H1 (cell line): ENCODE data around the gene BCAS4. TPM values are rescaled to one million over a fixed set of nuclear protein-coding genes. Genes with fewer than 3 reads are reported as not detected.

ENCODE experiments used
- CTCF ChIA-PET: fragments of 300-600 bp; sonication (Branson Sonifier 250); formaldehyde crosslinking; loops from one replicate; lab custom pipeline; 2021; ENCODE audit not compliant: partially characterized antibody; lab: Charles Lee
- POLR2A ChIA-PET: fragments of 300-600 bp; sonication (Branson Sonifier 250); formaldehyde crosslinking; loops from one replicate; lab custom pipeline; 2021; ENCODE audit warnings: inconsistent platforms; ENCODE audit not compliant: partially characterized antibody; lab: Charles Lee
- DNase-seq, 2 experiments: peaks; one replicate each; pipeline versions ENCODE4 v3.0.0 to v3.0.0-alpha.2; 2010 to 2022; ENCODE audit warnings: low spot score in 2 of 2, low read depth in 1 of 2, mixed read lengths in 1 of 2
- FAIRE-seq: peaks from 2 replicates; lab custom pipeline; 2011; peaks lifted over from hg19 to GRCh38; lab: Jason Lieb, UNC
- H2AFZ ChIP-seq: 2 replicates; pipeline ENCODE4 v1.8.1; 2012; ENCODE audit warnings: low read length, inconsistent platforms
- H2AK5ac ChIP-seq: 2 replicates; pipeline ENCODE4 v1.6.1; 2013; ENCODE audit warnings: low read depth, low read length
- H2BK120ac ChIP-seq: replicated peaks from 2 replicates; pipeline ENCODE3; 2013; ENCODE audit warnings: low read depth, low read length, inconsistent platforms
- H2BK12ac ChIP-seq: 2 replicates; pipeline ENCODE4 v1.6.1; 2013; ENCODE audit warnings: low read depth, low read length
- H2BK15ac ChIP-seq: 2 replicates; pipeline ENCODE4 v1.6.1; 2013; ENCODE audit warnings: low read length
- H2BK20ac ChIP-seq: 2 replicates; pipeline ENCODE4 v1.6.1; 2013; ENCODE audit warnings: low read length
- H2BK5ac ChIP-seq: 2 replicates; pipeline ENCODE4 v1.6.1; 2013; ENCODE audit warnings: low read depth, low read length
- H3K14ac ChIP-seq: 2 replicates; pipeline ENCODE4 v1.6.1; 2013; ENCODE audit warnings: inconsistent platforms; ENCODE audit not compliant: insufficient read length
- H3K18ac ChIP-seq: 2 replicates; pipeline ENCODE4 v1.6.1; 2013; ENCODE audit warnings: low read length; ENCODE audit errors: extremely low read depth
- H3K23ac ChIP-seq: 2 replicates; pipeline ENCODE4 v1.6.1; 2013; ENCODE audit warnings: inconsistent platforms; ENCODE audit not compliant: insufficient read length
- H3K23me2 ChIP-seq: 2 replicates; pipeline ENCODE4 v1.6.1; 2013; ENCODE audit warnings: low read depth, low read length
- H3K27ac ChIP-seq: 2 replicates; pipeline ENCODE4 v1.6.1; 2011; ENCODE audit warnings: low read depth, low read length, inconsistent platforms
- H3K27me3 ChIP-seq, 4 experiments: replicated peaks in 1 of 4; 1 replicate in 1 of 4; 2 replicates in 3 of 4; pipeline versions ENCODE4 v1.6.1 to v1.8.1; 2011 to 2013; ENCODE audit warnings: low read length in 3 of 4, mild to moderate bottlenecking in 3 of 4, inconsistent platforms in 2 of 4, mixed read lengths in 2 of 4, moderate library complexity in 1 of 4; ENCODE audit not compliant: control insufficient read depth in 3 of 4, insufficient read depth in 3 of 4; ENCODE audit errors: extremely low read depth in 1 of 4
- H3K36me3 ChIP-seq, 4 experiments: 2 replicates each; pipeline versions ENCODE4 v1.6.1 to v1.8.1; 2011 to 2013; ENCODE audit warnings: mild to moderate bottlenecking in 4 of 4, low read length in 3 of 4, moderate library complexity in 2 of 4, control low read depth in 1 of 4, inconsistent platforms in 1 of 4; ENCODE audit not compliant: insufficient read depth in 4 of 4, control insufficient read depth in 2 of 4
- H3K4ac ChIP-seq: replicated peaks from 2 replicates; pipeline ENCODE3; 2013; ENCODE audit warnings: low read length, low read depth, mixed read lengths, inconsistent platforms; ENCODE audit not compliant: insufficient read length
- H3K4me1 ChIP-seq, 4 experiments: replicated peaks in 1 of 4; 1 replicate in 1 of 4; 2 replicates in 3 of 4; pipeline versions ENCODE4 v1.6.1 to v1.8.1; 2011 to 2013; ENCODE audit warnings: low read length in 3 of 4, inconsistent platforms in 2 of 4, mixed read lengths in 1 of 4; ENCODE audit not compliant: insufficient read depth in 4 of 4, control insufficient read depth in 3 of 4
- H3K4me2 ChIP-seq, 2 experiments: 2 replicates each; pipeline versions ENCODE4 v1.6.1 to v1.8.1; 2011 to 2013; ENCODE audit warnings: low read depth in 2 of 2, low read length in 2 of 2, control low read depth in 1 of 2, inconsistent platforms in 1 of 2, mild to moderate bottlenecking in 1 of 2; ENCODE audit not compliant: insufficient read depth in 1 of 2
- H3K4me3 ChIP-seq, 4 experiments: fragments of 200-600, 300-600 bp in 1 of 4; sonication (generic), shearing (Covaris generic), sonication (Bioruptor Twin) in 1 of 4; 2 replicates each; pipeline versions ENCODE4 v1.5.1 to v1.8.1; 2011 to 2016; ENCODE audit warnings: low read length in 4 of 4, low read depth in 3 of 4, control low read depth in 2 of 4, inconsistent platforms in 2 of 4, mild to moderate bottlenecking in 2 of 4, mixed read lengths in 1 of 4, moderate library complexity in 1 of 4; ENCODE audit not compliant: insufficient read depth in 2 of 4; ENCODE audit errors: extremely low read depth in 1 of 4
- H3K56ac ChIP-seq: replicated peaks from 2 replicates; pipeline ENCODE3; 2013; ENCODE audit warnings: low read depth, mild to moderate bottlenecking, mixed read lengths, low read length, inconsistent platforms; ENCODE audit not compliant: insufficient read length
- H3K79me1 ChIP-seq: 2 replicates; pipeline ENCODE4 v1.6.1; 2013; ENCODE audit warnings: low read depth, low read length, control low read depth
- H3K79me2 ChIP-seq, 2 experiments: 2 replicates each; pipeline versions ENCODE4 v1.6.1 to v1.8.1; 2012 to 2013; ENCODE audit warnings: low read length in 2 of 2, mild to moderate bottlenecking in 2 of 2, inconsistent platforms in 1 of 2; ENCODE audit not compliant: insufficient read depth in 2 of 2, control insufficient read depth in 1 of 2
- H3K9ac ChIP-seq, 4 experiments: replicated peaks in 1 of 4; 1 replicate in 1 of 4; 2 replicates in 3 of 4; pipeline versions ENCODE4 v1.6.1 to v1.8.1; 2011 to 2013; ENCODE audit warnings: low read depth in 3 of 4, low read length in 3 of 4, control low read depth in 2 of 4, mild to moderate bottlenecking in 2 of 4, moderate library complexity in 2 of 4, inconsistent platforms in 1 of 4; ENCODE audit errors: extremely low read depth in 1 of 4
- H3K9me3 ChIP-seq, 2 experiments: 2 replicates each; pipeline versions ENCODE4 v1.6.1 to v1.8.1; 2012 to 2013; ENCODE audit warnings: mild to moderate bottlenecking in 2 of 2, moderate library complexity in 2 of 2, control low read depth in 1 of 2, inconsistent platforms in 1 of 2, low read depth in 1 of 2, low read length in 1 of 2, mixed read lengths in 1 of 2; ENCODE audit not compliant: insufficient read depth in 2 of 2
- H4K20me1 ChIP-seq, 2 experiments: replicated peaks in 1 of 2; 2 replicates each; pipeline versions ENCODE3 to v1.8.1; 2011 to 2013; ENCODE audit warnings: inconsistent platforms in 2 of 2, low read length in 2 of 2, mild to moderate bottlenecking in 1 of 2; ENCODE audit not compliant: insufficient read depth in 2 of 2, control insufficient read depth in 1 of 2
- H4K5ac ChIP-seq: 2 replicates; pipeline ENCODE4 v1.6.1; 2013; ENCODE audit warnings: low read length, low read depth, mixed read lengths, inconsistent platforms; ENCODE audit not compliant: insufficient read length
- H4K8ac ChIP-seq: 2 replicates; pipeline ENCODE4 v1.8.0; 2013; ENCODE audit warnings: mild to moderate bottlenecking, moderate library complexity, low read length, inconsistent platforms; ENCODE audit not compliant: insufficient read depth; ENCODE audit errors: extremely low read depth
- H4K91ac ChIP-seq: replicated peaks from 2 replicates; pipeline ENCODE3; 2013; ENCODE audit warnings: low read length, mixed read lengths, inconsistent platforms; ENCODE audit not compliant: insufficient read length
- GABPA ChIP-seq: IDR thresholded peaks from 2 replicates; pipeline ENCODE4 v1.6.1; 2011; ENCODE audit warnings: mild to moderate bottlenecking, low read length, moderate library complexity, borderline replicate concordance; ENCODE audit not compliant: insufficient read depth
- HDAC2 ChIP-seq, 2 experiments: fragments of 300-600 bp in 1 of 2; sonication (generic) in 1 of 2; IDR thresholded peaks; 2 replicates each; pipeline ENCODE4 v1.6.1; 2011 to 2012; ENCODE audit warnings: low read depth in 2 of 2, low read length in 2 of 2, mild to moderate bottlenecking in 2 of 2, moderate library complexity in 2 of 2, borderline replicate concordance in 1 of 2, inconsistent platforms in 1 of 2
- HDAC6 ChIP-seq: IDR thresholded peaks from one replicate; pipeline ENCODE4 v1.7.1; 2012; ENCODE audit warnings: low read depth, mild to moderate bottlenecking, inconsistent platforms, low read length, moderate library complexity
- NRF1 ChIP-seq: IDR thresholded peaks from 2 replicates; pipeline ENCODE4 v1.6.1; 2011; ENCODE audit warnings: mild to moderate bottlenecking, low read depth, low read length, improper control_type of control experiment
- RXRA ChIP-seq: IDR thresholded peaks from 2 replicates; pipeline ENCODE4 v1.6.1; 2011; ENCODE audit warnings: low read depth, mild to moderate bottlenecking, low read length, moderate library complexity; ENCODE audit not compliant: insufficient read depth
- SP1 ChIP-seq: IDR thresholded peaks from 2 replicates; pipeline ENCODE4 v1.6.1; 2011; ENCODE audit warnings: low read depth, low read length
- SP2 ChIP-seq: IDR thresholded peaks from 2 replicates; pipeline ENCODE4 v1.6.1; 2012; ENCODE audit warnings: mild to moderate bottlenecking, low read length, inconsistent platforms
- SP4 ChIP-seq: IDR thresholded peaks from 2 replicates; pipeline ENCODE4 v1.6.1; 2012; ENCODE audit warnings: low read length, inconsistent platforms
- TCF12 ChIP-seq: IDR thresholded peaks from 2 replicates; pipeline ENCODE4 v1.6.1; 2011; ENCODE audit warnings: low read depth, mild to moderate bottlenecking, low read length
- YY1 ChIP-seq: IDR thresholded peaks from 2 replicates; pipeline ENCODE4 v1.6.1; 2011; ENCODE audit warnings: low read depth, mild to moderate bottlenecking, low read length
- ZNF274 ChIP-seq: IDR thresholded peaks from 2 replicates; pipeline ENCODE4 v1.7.0; 2012; ENCODE audit warnings: low read length, borderline replicate concordance; ENCODE audit errors: extremely low read depth
- WGBS, 2 experiments: shearing (Covaris generic) in 1 of 2; methylation state at CpG; one replicate each; pipeline versions ENCODE4 v1.1.6 to v1.1.7; 2013 to 2015; ENCODE audit warnings: low lambda C conversion rate in 2 of 2, mixed read lengths in 2 of 2, inconsistent platforms in 1 of 2, low coverage in 1 of 2, missing lambda C conversion rate in 1 of 2; ENCODE audit not compliant: insufficient replicate concordance in 2 of 2, insufficient coverage in 1 of 2, insufficient read length in 1 of 2; ENCODE audit errors: extremely low coverage in 1 of 2, missing lambda C conversion rate in 1 of 2; 5-methylcytosine and 5-hydroxymethylcytosine counted together
- polyA plus RNA-seq, 7 experiments: library from polyadenylated mRNA; depleted of rRNA in 3 of 7; stranded (reverse) in 5 of 7; unstranded in 2 of 7; fragments of >200 nt in 5 of 7; fragments of 200-250 nt in 2 of 7; gene quantifications; 1 replicate in 5 of 7; 2 replicates in 1 of 7; 4 replicates in 1 of 7; pipeline versions ENCODE4 v1.2.1 to v1.2.3, GENCODE V29; 2011 to 2013; ENCODE audit warnings: missing spikeins in 2 of 7, mixed read lengths in 2 of 7
- total RNA-seq: library from RNA; stranded (reverse); fragmentation: NEBNext Ultra II Directional; extraction: Animal tissue kit (Norgen Biotek cat#: 25700); gene quantifications from 2 replicates; pipeline ENCODE4 v1.2.1, GENCODE V29; 2021
- TF ChIP-seq, protein P1 (sequence below): IDR thresholded peaks from 2 replicates; pipeline ENCODE4 v1.6.1; 2012; ENCODE audit warnings: inconsistent platforms

BCAS4 gene
- total and polyA plus RNA-seq, 2 of the 8 experiments (the other 6 are each of a cell fraction or from before 2014, with no cell fraction given) = 21.2 to 23.6 TPM

DNA sequence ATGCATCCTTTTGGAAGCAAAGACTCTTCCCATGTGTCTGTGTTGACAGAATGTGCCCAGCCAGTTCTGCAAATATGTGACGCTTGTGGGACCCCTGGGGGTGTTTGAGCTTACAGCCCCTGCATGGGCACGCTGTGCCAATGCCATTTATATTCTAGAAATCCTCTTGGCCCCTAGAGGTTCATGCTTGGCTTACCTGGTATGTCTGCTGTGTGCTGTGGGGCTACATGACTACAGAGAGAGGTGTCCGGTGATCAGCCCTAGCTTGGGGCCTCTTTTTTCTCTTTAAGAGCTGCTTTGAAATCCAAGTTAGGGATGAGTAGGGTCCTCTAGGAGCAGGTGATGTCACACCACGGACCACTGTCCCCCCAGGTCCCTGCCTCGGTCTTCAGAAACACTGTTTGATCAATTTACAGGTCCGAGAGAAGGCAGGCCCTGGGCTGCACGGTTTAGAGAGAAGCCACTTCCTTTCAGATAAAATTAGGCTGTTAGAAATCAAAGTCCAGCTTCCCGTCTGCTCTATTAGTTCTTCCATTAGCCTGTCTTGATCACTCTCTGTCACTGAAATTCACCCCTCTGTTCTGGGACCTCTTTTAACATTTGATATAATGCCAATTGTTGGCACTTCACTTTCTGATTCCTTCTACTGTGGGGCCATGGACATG lies 26.5 kb downstream of the BCAS4 start:
- Histone ChIP-seq H3K18ac (no peak overlapping the region), H3K79me2 (no peaks in the 10 kb centered on the region), H2AFZ (no peak overlapping the region), H3K4me2 (no peak overlapping the region), H3K23me2 (no peaks in the 10 kb centered on the region; the same call in 1 of the 2 replicates), H4K5ac (no peak overlapping the region), H3K4me1 (peaks cover 0 to 9% (median 4%) of the 10 kb centered on the region in 4 experiments; a peak in 4 of 7 replicates), H2BK120ac (no peak overlapping the region), H2AK5ac (no peak overlapping the region), H2BK5ac (no peak overlapping the region), H2BK15ac (no peak overlapping the region), H3K4ac (no peak overlapping the region), H3K27me3 (no peaks in the 10 kb centered on the region), H4K8ac (no peak overlapping the region), H4K20me1 (peaks cover 0 to 2% of the 10 kb centered on the region in 2 experiments), H3K9me3 (no peaks in the 10 kb centered on the region), H2BK12ac (no peak overlapping the region), H4K91ac (no peak overlapping the region), H3K79me1 (no peaks in the 10 kb centered on the region), H2BK20ac (no peak overlapping the region), H3K23ac (no peak overlapping the region), H3K9ac (no peak overlapping the region), H3K56ac (no peak overlapping the region), H3K14ac (no peak overlapping the region), H3K27ac (no peak overlapping the region), H3K4me3 (no peak overlapping the region), H3K36me3 (0 out of 8 replicates have a peak, but pooled peaks cover 0 to 3% (median 0%) of the 10 kb centered on the region in 4 experiments)
- FAIRE-seq = no peak
- ChIA-PET CTCF (interaction anchor here (0.7 to 2.1 kb wide), 6 partner anchors 11 to 107 kb away, joined by 3 to 7 read pairs (median 4); partner anchors contain the start of gene BCAS4), POLR2A (interaction anchor here (1.0 to 1.3 kb wide), 5 partner anchors 10 to 137 kb away, joined by 3 to 4 read pairs (median 4); partner anchors contain the start of genes ADNP and DPM1)
- DNase-seq = no peak
- no peak for TF ChIP-seq RXRA
- no peak for TF ChIP-seq SP2
- no peak for TF ChIP-seq GABPA
- TF ChIP-seq TCF12 = no peak
- TF ChIP-seq NRF1 = no peak
- no peak for TF ChIP-seq SP4
- no peak for TF ChIP-seq HDAC2 (IDR thresholded peaks at IDR 0.05; ENCODE audit: borderline replicate concordance in 1 of 2, low read depth in 2 of 2, low read length in 2 of 2)
- TF ChIP-seq SP1 = no peak
- no peak for TF ChIP-seq HDAC6
- TF ChIP-seq, protein P1, sequence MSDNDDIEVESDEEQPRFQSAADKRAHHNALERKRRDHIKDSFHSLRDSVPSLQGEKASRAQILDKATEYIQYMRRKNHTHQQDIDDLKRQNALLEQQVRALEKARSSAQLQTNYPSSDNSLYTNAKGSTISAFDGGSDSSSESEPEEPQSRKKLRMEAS = no peak
- no peak for TF ChIP-seq YY1
- TF ChIP-seq ZNF274 = no peak
- 92% methylated on average over 8 of the region's 8 CpGs; no CpG with 5 or more reads in 1 of the 2 experiments for WGBS, 2 experiments
